IMR-90 (cell line): Measurements from ENCODE around the gene VWDE. TPM values are rescaled to one million over a fixed set of nuclear protein-coding genes. Genes with fewer than 3 reads are reported as not detected.

ENCODE experiments used
- ATAC-seq: fragments of 200-7000 bp; cut with Tn5 transposase; 2 replicates; pipeline ENCODE4 v1.9.1; 2020; ENCODE audit warnings: low read depth, mild to moderate bottlenecking, moderate library complexity
- BruUV-seq: library from RNA; stranded (reverse); fragments of 400-500 nt; replicated peaks from 2 replicates; lab custom pipeline; 2021; lab: Mats Ljungman, UMichigan
- CTCF ChIA-PET: fragments of 300-600 bp; formaldehyde crosslinking; extraction: SDS; loops from one replicate; lab custom pipeline; 2021; ENCODE audit warnings: antibody characterized with exemption; lab: Yijun Ruan, JAX
- POLR2A ChIA-PET: fragments of 300-600 bp; sonication (Branson Sonifier 250); formaldehyde crosslinking; loops from one replicate; lab custom pipeline; 2022; ENCODE audit warnings: antibody characterized with exemption; ENCODE audit not compliant: unreplicated experiment; lab: Charles Lee
- DNase-seq: peaks from one replicate; pipeline ENCODE4 v3.0.0; 2013
- H2AFZ ChIP-seq: replicated peaks from 2 replicates; pipeline ENCODE3; 2013; ENCODE audit warnings: low read length, mild to moderate bottlenecking; ENCODE audit not compliant: poor library complexity
- H2AK5ac ChIP-seq: 2 replicates; pipeline ENCODE4 v1.6.1; 2013; ENCODE audit warnings: low read depth, low read length, inconsistent platforms
- H2AK9ac ChIP-seq: replicated peaks from 2 replicates; pipeline ENCODE3; 2013; ENCODE audit warnings: mild to moderate bottlenecking, low read depth, low read length, moderate library complexity; ENCODE audit not compliant: poor library complexity
- H2BK120ac ChIP-seq: 2 replicates; pipeline ENCODE4 v1.6.1; 2013; ENCODE audit warnings: low read depth, low read length, inconsistent platforms
- H2BK15ac ChIP-seq: 3 replicates; pipeline ENCODE4 v1.6.1; 2013; ENCODE audit warnings: low read depth, low read length, inconsistent platforms
- H2BK20ac ChIP-seq: 2 replicates; pipeline ENCODE4 v1.6.1; 2013; ENCODE audit warnings: low read depth, mild to moderate bottlenecking, inconsistent platforms, low read length, moderate library complexity
- H2BK5ac ChIP-seq: 2 replicates; pipeline ENCODE4 v1.6.1; 2013; ENCODE audit warnings: mild to moderate bottlenecking, low read depth, low read length, inconsistent platforms; ENCODE audit not compliant: poor library complexity, severe bottlenecking
- H3K14ac ChIP-seq: replicated peaks from 2 replicates; pipeline ENCODE4 v1.6.1; 2013; ENCODE audit warnings: low read depth, low read length, inconsistent platforms
- H3K18ac ChIP-seq: 2 replicates; pipeline ENCODE4 v1.6.1; 2013; ENCODE audit warnings: low read depth, low read length, control low read depth
- H3K23ac ChIP-seq: 2 replicates; pipeline ENCODE4 v1.6.1; 2013; ENCODE audit warnings: low read depth, low read length, inconsistent platforms
- H3K27ac ChIP-seq: 2 replicates; pipeline ENCODE4 v1.5.1; 2013; ENCODE audit warnings: mild to moderate bottlenecking, control low read depth, low read length; ENCODE audit not compliant: insufficient read depth
- H3K27me3 ChIP-seq: 2 replicates; pipeline ENCODE4 v1.6.1; 2013; ENCODE audit warnings: low read length; ENCODE audit not compliant: control insufficient read depth, insufficient read depth
- H3K36me3 ChIP-seq: 2 replicates; pipeline ENCODE4 v1.6.1; 2013; ENCODE audit warnings: low read length, mixed read lengths; ENCODE audit not compliant: control insufficient read depth, insufficient read depth
- H3K4ac ChIP-seq: 2 replicates; pipeline ENCODE4 v1.6.1; 2013; ENCODE audit warnings: low read depth, low read length, inconsistent platforms
- H3K4me1 ChIP-seq: 2 replicates; pipeline ENCODE4 v1.6.1; 2013; ENCODE audit warnings: low read length, mixed read lengths; ENCODE audit not compliant: control insufficient read depth, insufficient read depth
- H3K4me2 ChIP-seq: 2 replicates; pipeline ENCODE4 v1.6.1; 2013; ENCODE audit warnings: low read depth, mild to moderate bottlenecking, control low read depth, low read length, moderate library complexity
- H3K4me3 ChIP-seq: 2 replicates; pipeline ENCODE4 v1.5.1; 2013; ENCODE audit warnings: low read depth, mild to moderate bottlenecking, control low read depth, low read length, moderate library complexity; ENCODE audit not compliant: insufficient read depth
- H3K56ac ChIP-seq: 2 replicates; pipeline ENCODE4 v1.6.1; 2013; ENCODE audit warnings: low read length, inconsistent platforms; ENCODE audit not compliant: insufficient read depth; ENCODE audit errors: extremely low read depth
- H3K79me1 ChIP-seq, 2 experiments: 2 replicates each; pipeline ENCODE4 v1.6.1; 2013; ENCODE audit warnings: low read length in 2 of 2, inconsistent platforms in 1 of 2, low read depth in 1 of 2
- H3K9ac ChIP-seq: 2 replicates; pipeline ENCODE4 v1.6.1; 2013; ENCODE audit warnings: low read depth, low read length, control low read depth
- H3K9me1 ChIP-seq: 2 replicates; pipeline ENCODE4 v1.6.1; 2013; ENCODE audit warnings: low read length, inconsistent platforms; ENCODE audit not compliant: insufficient read depth
- H3K9me3 ChIP-seq: 2 replicates; pipeline ENCODE4 v1.6.1; 2013; ENCODE audit warnings: low read length; ENCODE audit not compliant: control insufficient read depth, insufficient read depth
- H4K20me1 ChIP-seq: 2 replicates; pipeline ENCODE4 v1.6.1; 2013; ENCODE audit warnings: low read length, inconsistent platforms; ENCODE audit not compliant: insufficient read depth
- H4K5ac ChIP-seq: 2 replicates; pipeline ENCODE4 v1.6.1; 2013; ENCODE audit warnings: mild to moderate bottlenecking, low read depth, low read length, control low read depth
- H4K8ac ChIP-seq, 2 experiments: 2 replicates each; pipeline ENCODE4 v1.6.1; 2013; ENCODE audit warnings: low read depth in 2 of 2, low read length in 2 of 2, control low read depth in 1 of 2, inconsistent platforms in 1 of 2
- H4K91ac ChIP-seq: 2 replicates; pipeline ENCODE4 v1.6.1; 2013; ENCODE audit warnings: low read depth, low read length, inconsistent platforms; ENCODE audit not compliant: insufficient read depth
- BHLHE40 ChIP-seq: fragments of 150-350 bp; IDR thresholded peaks from 2 replicates; pipeline ENCODE4 v1.6.1; 2016; ENCODE audit warnings: mild to moderate bottlenecking, low read depth, low read length
- CEBPB ChIP-seq: IDR thresholded peaks from 2 replicates; pipeline ENCODE4 v1.6.1; 2012; ENCODE audit warnings: low read depth, low read length, improper control_type of control experiment
- CHD1 ChIP-seq: IDR thresholded peaks from 2 replicates; pipeline ENCODE4 v1.6.1; 2012; ENCODE audit warnings: low read depth, low read length, improper control_type of control experiment
- ELK1 ChIP-seq: fragments of 150-350 bp; IDR thresholded peaks from 2 replicates; pipeline ENCODE4 v1.6.1; 2016; ENCODE audit warnings: low read depth, mild to moderate bottlenecking, low read length, moderate library complexity, borderline replicate concordance
- FOS ChIP-seq: fragments of 150-350 bp; IDR thresholded peaks from 2 replicates; pipeline ENCODE4 v1.6.1; 2016; ENCODE audit warnings: low read depth, low read length
- MAFK ChIP-seq: IDR thresholded peaks from 2 replicates; pipeline ENCODE4 v1.6.1; 2012; ENCODE audit warnings: low read depth, low read length, improper control_type of control experiment
- MAZ ChIP-seq: IDR thresholded peaks from 2 replicates; pipeline ENCODE4 v1.6.1; 2012; ENCODE audit warnings: low read depth, mild to moderate bottlenecking, low read length, improper control_type of control experiment, moderate library complexity, borderline replicate concordance
- MXI1 ChIP-seq: IDR thresholded peaks from 2 replicates; pipeline ENCODE4 v1.6.1; 2012; ENCODE audit warnings: low read depth, mild to moderate bottlenecking, low read length, moderate library complexity, borderline replicate concordance
- NFE2L2 ChIP-seq: fragments of 150-350 bp; IDR thresholded peaks from 2 replicates; pipeline ENCODE4 v1.6.1; 2016; ENCODE audit warnings: low read depth, mild to moderate bottlenecking, low read length
- POLR2A ChIP-seq: IDR thresholded peaks from 2 replicates; pipeline ENCODE4 v1.6.1; 2012; ENCODE audit warnings: mild to moderate bottlenecking, low read depth, low read length
- RAD21 ChIP-seq: IDR thresholded peaks from 2 replicates; pipeline ENCODE4 v1.6.1; 2012; ENCODE audit warnings: low read length, improper control_type of control experiment
- RCOR1 ChIP-seq: IDR thresholded peaks from 2 replicates; pipeline ENCODE4 v1.6.1; 2012; ENCODE audit warnings: mild to moderate bottlenecking, low read length, improper control_type of control experiment; ENCODE audit not compliant: insufficient replicate concordance
- RFX5 ChIP-seq: IDR thresholded peaks from 2 replicates; pipeline ENCODE4 v1.8.0; 2012; ENCODE audit warnings: low read depth, mild to moderate bottlenecking, low read length, moderate library complexity
- SMC3 ChIP-seq: fragments of 150-350 bp; IDR thresholded peaks from 2 replicates; pipeline ENCODE4 v1.6.1; 2016; ENCODE audit warnings: low read depth, mild to moderate bottlenecking, antibody characterized with exemption, low read length, moderate library complexity
- USF2 ChIP-seq: fragments of 150-350 bp; IDR thresholded peaks from 2 replicates; pipeline ENCODE4 v1.6.1; 2017; ENCODE audit warnings: mild to moderate bottlenecking, antibody characterized with exemption, low read length, low read depth
- WGBS, 2 experiments: methylation state at CpG; one replicate each; pipeline versions ENCODE4 v1.1.5 to v1.1.7; 2013; ENCODE audit warnings: missing lambda C conversion rate in 2 of 2; ENCODE audit not compliant: insufficient read length in 1 of 2; ENCODE audit errors: extremely low coverage in 2 of 2; 5-methylcytosine and 5-hydroxymethylcytosine counted together
- dilution Hi-C: fragments of 300-500 bp; cut with HindIII; formaldehyde crosslinking; loops from one replicate; pipeline ENCODE4 v1.14.3; 2018; ENCODE audit warnings: low sequenced_read_pairs; ENCODE audit not compliant: unreplicated experiment
- in situ Hi-C: fragments of 300-500 bp; cut with MboI; formaldehyde crosslinking; loops from 3 replicates; pipeline ENCODE4 v1.14.3; 2019; ENCODE audit warnings: low sequenced_read_pairs, inconsistent platforms, mixed read lengths
- intact Hi-C: fragments of 100-400 bp; cut with micrococcal nuclease; formaldehyde crosslinking; loops from 2 replicates; pipeline ENCODE4 v1.10.0; 2022
- polyA plus RNA-seq, 3 experiments: library from polyadenylated mRNA; depleted of rRNA; stranded (reverse); fragments of >200 nt; gene quantifications; 2 replicates each; pipeline ENCODE4 v1.2.3, GENCODE V29; 2012; ENCODE audit warnings: low replicate concordance in 1 of 3
- total RNA-seq: library from RNA; depleted of rRNA; stranded (reverse); fragments of >200 nt; gene quantifications from 2 replicates; pipeline ENCODE4 v1.2.3, GENCODE V29; 2012

VWDE gene
- total and polyA plus RNA-seq, 2 of the 4 experiments (the other 2 are of a cell fraction): 0.05 to 0.18 TPM

GRCh38 chr7:12299367-12299766 lies 104.3 kb downstream of the VWDE start:
- WGBS, 2 experiments: no CpG with 5 or more reads among the region's 3 CpGs
- Histone ChIP-seq H2BK120ac (no peak overlapping the region), H3K79me1 (no peaks in the 10 kb centered on the region), H3K23ac (no peak overlapping the region), H4K5ac (no peak overlapping the region), H4K91ac (no peak overlapping the region), H2AK5ac (no peak overlapping the region), H2BK15ac (no peak overlapping the region), H4K20me1 (no peaks in the 10 kb centered on the region), H3K4ac (no peak overlapping the region), H3K56ac (no peak overlapping the region), H3K36me3 (no peaks in the 10 kb centered on the region), H3K14ac (no peak overlapping the region), H3K9me1 (no peaks in the 10 kb centered on the region), H3K9ac (no peak overlapping the region), H2BK5ac (no peak overlapping the region), H3K27ac (no peak overlapping the region), H3K18ac (no peak overlapping the region), H3K4me1 (no peaks in the 10 kb centered on the region), H3K4me2 (no peak overlapping the region), H2AFZ (no peak overlapping the region), H2AK9ac (no peak overlapping the region), H2BK20ac (no peak overlapping the region), H3K4me3 (no peak overlapping the region), H4K8ac (no peak overlapping the region), H3K9me3 (no peaks in the 10 kb centered on the region), H3K27me3 (no peaks in the 10 kb centered on the region)
- DNase-seq: no peak
- intact Hi-C loops: no loop called here
- ChIA-PET CTCF (no interaction called here), POLR2A (no interaction called here)
- dilution Hi-C loops: no loop called here
- ATAC-seq: no peak
- no TSS peak for BruUV-seq
- TF ChIP-seq ELK1: no peak
- no peak for TF ChIP-seq NFE2L2
- no peak for TF ChIP-seq USF2
- no peak for TF ChIP-seq BHLHE40
- no peak for TF ChIP-seq MAZ
- no peak for TF ChIP-seq SMC3
- no peak for TF ChIP-seq POLR2A
- no peak for TF ChIP-seq CEBPB
- TF ChIP-seq CHD1: no peak
- no peak for TF ChIP-seq RFX5
- TF ChIP-seq RCOR1: no peak
- TF ChIP-seq MAFK: no peak
- no peak for TF ChIP-seq MXI1
- TF ChIP-seq RAD21: no peak
- TF ChIP-seq FOS: no peak
- in situ Hi-C loops: no loop called here
